Esophagus squamous epithelium (tissue), 5 donors: ENCODE data around the gene PPP1R14B. TPM values are rescaled to one million over a fixed set of nuclear protein-coding genes. Genes with fewer than 3 reads are reported as not detected.

ENCODE experiments used
- DNase-seq: peaks from one replicate; lab custom pipeline; 2025; lab: John Stamatoyannopoulos, UW
- H3K27ac ChIP-seq, 4 donors: fragments of 200-600 bp; sonication (generic); one replicate each; pipeline ENCODE4 v1.5.1; 2016 to 2019; ENCODE audit warnings: mild to moderate bottlenecking in 1 of 4
- H3K27me3 ChIP-seq, 4 donors: fragments of 200-600 bp; sonication (generic); 1 replicate in 3 of 4; 2 replicates in 1 of 4; pipeline versions ENCODE4 v1.5.1 to v1.6.0; 2017 to 2021; ENCODE audit warnings: antibody characterized with exemption in 1 of 4
- H3K36me3 ChIP-seq, 3 donors: fragments of 200-600 bp; sonication (generic); one replicate each; pipeline ENCODE4 v1.5.1; 2016 to 2019
- H3K4me1 ChIP-seq, 3 donors: fragments of 200-600 bp; sonication (generic); one replicate each; pipeline ENCODE4 v1.5.1; 2017 to 2019
- H3K4me3 ChIP-seq, 4 donors: fragments of 200-600 bp; sonication (generic); 1 replicate in 3 of 4; 2 replicates in 1 of 4; pipeline ENCODE4 v1.5.1; 2016 to 2019; ENCODE audit warnings: mild to moderate bottlenecking in 2 of 4, moderate library complexity in 1 of 4
- H3K9me3 ChIP-seq, 3 donors: fragments of 200-600 bp; sonication (generic); one replicate each; pipeline ENCODE4 v1.5.1; 2016 to 2019
- CTCF ChIP-seq, 6 experiments: fragments of 450-650 bp in 4 of 6; fragments of 200-600 bp in 2 of 6; sonication (generic) in 2 of 6; IDR thresholded peaks; one replicate each; pipeline ENCODE4 v1.5.1; 2016 to 2019; ENCODE audit warnings: antibody characterized with exemption in 6 of 6, mild to moderate bottlenecking in 4 of 6, moderate library complexity in 4 of 6
- POLR2A ChIP-seq, 4 donors: fragments of 450-650 bp; IDR thresholded peaks; one replicate each; pipeline ENCODE4 v1.6.1; 2017; ENCODE audit warnings: antibody characterized with exemption in 4 of 4, mild to moderate bottlenecking in 4 of 4, moderate library complexity in 3 of 4
- WGBS, 2 donors: methylation state at CpG; one replicate each; pipeline ENCODE4 v1.1.5; 2018; 5-methylcytosine and 5-hydroxymethylcytosine counted together
- intact Hi-C: fragments of 100-400 bp; cut with DNase I; formaldehyde crosslinking; loops from one replicate; pipeline ENCODE4 v1.15.0; 2022
- total RNA-seq, 4 donors: library from RNA; depleted of rRNA; stranded (reverse); fragments of >200 nt; gene quantifications; one replicate each; pipeline ENCODE4 v1.1.0, GENCODE V29; 2016
- donor health status: DM: yes; HTN: yes; CAD: no.

The PPP1R14B gene
- total RNA-seq, 4 donors from 2014 or later, result 137 to 279 (median 203) TPM

GRCh38 chr11:64239662-64240434 is 6.9 kb downstream of the PPP1R14B start:
- intact Hi-C loops, result no loop called here
- Histone ChIP-seq H3K36me3 (peaks cover 0 to 58% (median 0%) of the 10 kb centered on the region in 3 donors), H3K27me3 (no peaks in the 10 kb centered on the region), H3K9me3 (no peaks in the 10 kb centered on the region), H3K27ac (peak overlapping the region; percentile 95 to 100 (median 99)), H3K4me1 (peaks cover 68 to 91% (median 69%) of the 10 kb centered on the region in 3 donors), H3K4me3 (peak overlapping the region in 3 of 4 donors; percentile 63 to 90 (median 82))
- WGBS, 2 donors, result 60 to 74% methylated on average over 7 to 10 of the region's 11 CpGs
- no peak for DNase-seq
- no peak for TF ChIP-seq CTCF (IDR thresholded peaks at IDR 0.05)
- TF ChIP-seq POLR2A (IDR thresholded peaks at IDR 0.05), result no peak

- H3K27ac ChIP-seq, result peak overlapping the region; percentile 95 to 100 (median 99)
- peaks cover 64 to 86% (median 66%) of the 10 kb centered on the region in 3 donors for H3K4me1 ChIP-seq
- no peak overlapping the region for H3K4me3 ChIP-seq
- WGBS, 2 donors, result 83 to 90% methylated on average over 3 to 5 of the region's 5 CpGs
- no peaks in the 10 kb centered on the region for H3K9me3 ChIP-seq
- peaks cover 0 to 50% (median 0%) of the 10 kb centered on the region in 3 donors for H3K36me3 ChIP-seq
- no peak for TF ChIP-seq POLR2A (IDR thresholded peaks at IDR 0.05)
- TF ChIP-seq CTCF (IDR thresholded peaks at IDR 0.05), result no peak
- intact Hi-C loops, result no loop called here
- no peaks in the 10 kb centered on the region for H3K27me3 ChIP-seq
- no peak for DNase-seq
Measured at GRCh38 chr11:64238999-64239398, 7.7 kb downstream of the PPP1R14B start.

- no peaks in the 10 kb centered on the region for H3K9me3 ChIP-seq
- peaks cover 61 to 86% (median 65%) of the 10 kb centered on the region in 3 donors for H3K4me1 ChIP-seq
- intact Hi-C loops, result no loop called here
- H3K4me3 ChIP-seq, result no peak overlapping the region
- H3K27me3 ChIP-seq, result no peaks in the 10 kb centered on the region
- TF ChIP-seq POLR2A (IDR thresholded peaks at IDR 0.05) (no peak), CTCF (IDR thresholded peaks at IDR 0.05) (no peak)
- peak overlapping the region; percentile 95 to 100 (median 99) for H3K27ac ChIP-seq
- H3K36me3 ChIP-seq, result peaks cover 0 to 40% (median 0%) of the 10 kb centered on the region in 3 donors
- WGBS, 2 donors, result 62 to 85% methylated on average over 4 to 6 of the region's 9 CpGs
- no peak for DNase-seq
Measured at GRCh38 chr11:64238076-64238475, 8.7 kb downstream of the PPP1R14B start.

GRCh38 chr11:64237484-64237951 is 9.2 kb downstream of the PPP1R14B start:
- no peak for DNase-seq
- WGBS, 2 donors, result 0 to 48% methylated on average over 1 to 8 of the region's 12 CpGs
- peaks cover 56 to 86% (median 59%) of the 10 kb centered on the region in 3 donors for H3K4me1 ChIP-seq
- no peaks in the 10 kb centered on the region for H3K9me3 ChIP-seq
- H3K27me3 ChIP-seq, result no peaks in the 10 kb centered on the region
- intact Hi-C loops, result no loop called here
- H3K4me3 ChIP-seq, result peak overlapping the region in 2 of 4 donors; percentile 3 to 30
- peaks cover 0 to 35% (median 0%) of the 10 kb centered on the region in 3 donors for H3K36me3 ChIP-seq
- H3K27ac ChIP-seq, result peak overlapping the region; percentile 95 to 100 (median 99)
- TF ChIP-seq CTCF (IDR thresholded peaks at IDR 0.05) (peak in 1 of 6 experiments; percentile 27), POLR2A (IDR thresholded peaks at IDR 0.05) (no peak)
